Measurements from ENCODE around the gene POMGNT2.

POMGNT2 gene

GRCh38 chr3:43031889-43032545 lies 73.9 kb downstream of the POMGNT2 start:
- no peak overlapping the region for H3K27ac ChIP-seq
- TF ChIP-seq ZFX (IDR thresholded peaks at IDR 0.05) = no peak
- TF ChIP-seq CTCF (conservative IDR thresholded peaks at IDR 0.05) = no peak

DNA sequence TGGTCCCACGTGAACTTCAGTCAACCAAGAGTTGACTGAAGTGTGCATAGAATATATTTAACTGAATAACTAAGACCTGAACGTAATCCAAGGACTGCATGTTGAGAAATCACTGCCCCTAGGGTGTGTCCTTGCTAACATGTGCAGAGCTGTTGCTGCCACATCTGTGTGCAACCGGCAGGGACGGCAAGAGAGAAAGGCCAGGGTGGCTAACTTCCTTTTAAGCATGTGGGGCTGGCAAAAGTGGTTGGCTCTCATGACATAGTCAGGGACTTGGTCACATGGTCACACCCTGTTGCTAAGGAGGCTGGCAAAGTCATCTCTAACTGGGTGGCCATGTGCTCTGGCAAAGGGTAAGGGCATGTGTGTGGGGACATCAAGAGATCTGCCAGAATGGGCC lies 74.4 kb downstream of the POMGNT2 start:
- TF ChIP-seq CTCF (conservative IDR thresholded peaks at IDR 0.05) (no peak), ZFX (IDR thresholded peaks at IDR 0.05) (no peak)
- H3K27ac ChIP-seq = no peak overlapping the region

GRCh38 chr3:43030162-43030935 lies 75.5 kb downstream of the POMGNT2 start:
- no peak for TF ChIP-seq ZFX (IDR thresholded peaks at IDR 0.05)
- TF ChIP-seq CTCF (conservative IDR thresholded peaks at IDR 0.05) = no peak
- H3K27ac ChIP-seq = no peak overlapping the region
